Colon (tissue), 2 donors: ENCODE measurements around the gene VOPP1.

Experiments
- FAIRE-seq: peaks from 2 replicates; lab custom pipeline; 2012; peaks lifted over from hg19 to GRCh38; lab: Jason Lieb, UNC
- donor health status: control.
- donor health status: control.

Gene VOPP1

GRCh38 chr7:55432939-55433784, 139.1 kb downstream of the VOPP1 start:
- no peak for FAIRE-seq

DNA sequence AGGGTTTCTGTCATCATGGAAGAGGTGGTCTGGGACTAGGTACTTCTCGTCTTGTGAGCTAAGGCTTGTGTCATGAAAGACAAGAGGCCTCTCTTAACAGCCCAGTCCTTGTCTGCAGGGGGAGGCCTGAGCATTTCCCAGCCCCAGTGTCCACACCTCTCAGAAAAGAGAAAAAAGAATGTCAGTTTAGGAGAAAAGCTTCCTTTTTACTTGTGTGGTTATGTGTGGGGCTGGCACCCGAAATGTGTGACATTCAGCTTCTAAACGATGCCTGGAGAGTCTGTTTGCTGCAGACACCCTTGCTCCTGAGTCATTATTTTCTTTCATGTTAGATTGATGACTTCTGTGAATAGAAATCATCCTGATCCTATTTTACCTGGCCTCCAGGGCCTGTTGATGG, 139.8 kb downstream of the VOPP1 start:
- FAIRE-seq = no peak

GRCh38 chr7:55431898-55432297, 140.4 kb downstream of the VOPP1 start:
- no peak for FAIRE-seq

DNA sequence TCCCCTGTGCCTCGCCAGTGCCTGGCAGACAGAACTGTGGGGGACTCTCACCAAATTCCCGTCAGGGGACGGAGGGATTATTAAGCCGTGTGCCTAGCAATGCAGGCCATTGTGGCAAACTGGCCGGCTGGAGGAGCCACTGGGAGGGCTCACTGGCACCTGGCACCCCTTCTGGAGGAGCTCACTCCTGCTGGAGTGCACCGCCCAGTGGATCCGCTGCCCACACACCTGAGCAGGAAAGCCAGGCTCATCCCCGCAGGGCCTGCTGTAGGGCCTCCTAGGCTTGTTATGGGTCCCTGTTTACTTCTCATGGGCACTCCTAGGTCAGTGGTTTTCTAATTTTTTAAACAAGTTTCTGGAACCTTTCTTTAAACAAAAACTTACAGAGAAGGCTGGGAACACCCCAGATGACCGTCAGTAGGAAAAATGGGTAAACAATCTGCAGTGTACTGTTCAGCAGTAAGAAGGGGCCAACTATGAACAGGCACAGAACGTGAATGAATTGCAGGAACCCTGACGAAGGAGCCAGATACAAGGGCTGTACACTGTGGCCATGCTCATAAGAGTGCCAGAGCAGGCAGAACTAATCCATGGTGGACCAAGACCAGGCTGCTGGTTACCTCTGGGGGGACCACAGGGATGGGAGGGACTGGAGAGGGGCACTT, 142.3 kb downstream of the VOPP1 start:
- no peak for FAIRE-seq

DNA sequence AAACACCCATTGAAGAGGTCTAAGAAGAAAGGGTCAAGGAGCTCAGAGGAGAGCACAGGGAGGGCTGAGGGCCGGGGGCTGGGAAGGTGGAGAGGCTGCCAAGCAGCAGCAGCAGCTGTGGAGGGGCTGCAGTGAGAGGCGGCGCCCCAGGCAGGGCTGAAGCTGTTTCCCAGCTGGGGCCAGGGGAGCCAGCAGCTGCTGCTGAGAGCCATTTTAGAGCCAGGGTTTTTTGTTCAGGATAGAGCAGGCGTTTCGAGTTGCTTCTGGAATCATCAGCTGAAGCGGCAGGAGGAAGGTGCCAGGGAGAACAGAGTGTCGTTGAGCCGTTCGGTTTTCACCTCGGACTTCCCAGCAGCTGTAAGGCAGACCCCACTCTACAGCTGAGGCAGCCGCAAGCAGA, 144.5 kb downstream of the VOPP1 start:
- FAIRE-seq = no peak

DNA sequence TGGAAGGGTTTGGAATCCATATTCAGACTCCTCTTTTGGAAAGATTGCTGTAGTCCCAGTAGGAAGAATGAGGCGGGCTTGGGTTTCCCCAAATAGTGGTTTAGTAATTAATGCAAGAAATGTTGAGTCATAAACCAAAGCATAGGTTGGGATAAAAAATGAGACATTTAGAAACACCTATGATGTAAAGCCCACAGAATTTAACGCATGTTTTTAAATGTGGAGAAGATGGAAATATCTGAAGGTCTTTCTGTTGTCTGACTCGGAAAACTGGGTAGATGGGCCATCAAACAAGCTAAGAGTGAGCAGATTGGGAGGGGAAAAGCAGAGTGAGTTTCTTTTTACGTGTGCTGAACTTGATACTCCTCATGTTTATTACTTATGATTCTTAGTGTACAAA, 145.0 kb downstream of the VOPP1 start:
- FAIRE-seq = no peak

DNA sequence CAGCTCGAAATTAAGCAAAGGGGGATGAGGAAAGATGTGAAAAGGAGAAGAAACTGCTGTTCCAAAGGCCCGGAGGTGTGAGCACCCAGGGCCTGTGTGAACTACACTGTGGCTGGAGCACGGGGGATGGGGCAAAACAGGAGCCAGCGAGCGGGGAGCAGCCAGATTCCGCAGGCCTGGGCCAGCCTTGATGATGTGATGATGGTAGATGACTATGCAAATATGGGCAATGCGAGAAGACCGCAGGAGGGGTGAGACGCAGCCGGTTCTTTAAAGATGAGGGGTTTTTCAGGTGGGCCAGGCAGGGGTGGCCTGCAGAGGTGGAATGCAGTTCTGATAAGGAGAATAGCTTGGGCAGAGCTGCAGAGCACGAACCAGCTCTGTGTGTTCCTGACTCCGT, 145.6 kb downstream of the VOPP1 start:
- FAIRE-seq = no peak

GRCh38 chr7:55425141-55425752, 147.1 kb downstream of the VOPP1 start:
- FAIRE-seq = no peak

- no peak for FAIRE-seq
Measured at GRCh38 chr7:55423891-55424290, 148.4 kb downstream of the VOPP1 start.

GRCh38 chr7:55423277-55423711, 149.0 kb downstream of the VOPP1 start:
- FAIRE-seq = no peak
